T1000 (cell line): ENCODE data around the gene AFG1L.
"Not testable (repeated sequence)": the region's sequence is repeated elsewhere in the genome, so short reads cannot be mapped to it uniquely, and the experiment has no call there.

Experiments used
- DNase-seq: peaks from one replicate; lab custom pipeline; 2025; ENCODE audit warnings: mixed read lengths; lab: John Stamatoyannopoulos, UW

The AFG1L gene

DNA sequence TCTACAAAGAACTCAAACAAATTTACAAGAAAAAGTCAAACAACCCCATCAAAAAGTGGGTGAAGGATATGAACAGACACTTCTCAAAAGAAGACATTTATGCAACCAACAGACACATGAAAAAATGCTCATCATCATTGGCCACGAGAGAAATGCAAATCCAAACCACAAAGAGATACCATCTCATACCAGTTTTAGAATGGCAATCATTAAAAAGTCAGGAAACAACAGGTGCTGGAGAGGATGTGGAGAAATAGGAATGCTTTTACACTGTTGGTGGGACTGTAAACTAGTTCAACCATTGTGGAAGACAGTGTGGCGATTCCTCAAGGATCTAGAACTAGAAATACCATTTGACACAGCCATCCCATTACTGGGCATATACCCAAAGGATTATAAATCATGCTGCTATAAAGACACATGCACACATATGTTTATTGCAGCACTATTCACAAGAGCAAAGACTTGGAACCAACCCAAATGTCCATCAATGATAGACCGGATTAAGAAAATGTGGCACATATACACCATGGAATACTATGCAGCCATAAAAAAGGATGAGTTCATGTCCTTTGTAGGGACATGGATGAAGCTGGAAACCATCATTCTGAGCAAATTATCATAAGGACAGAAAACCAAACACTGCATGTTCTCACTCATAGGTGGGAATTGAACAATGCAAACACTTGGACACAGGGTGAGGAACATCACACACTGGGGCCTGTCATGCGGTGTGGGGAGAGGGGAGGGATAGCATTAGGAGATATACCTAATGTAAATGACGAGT lies 121.4 kb downstream of the AFG1L start:
- not testable (repeated sequence) for DNase-seq

DNA sequence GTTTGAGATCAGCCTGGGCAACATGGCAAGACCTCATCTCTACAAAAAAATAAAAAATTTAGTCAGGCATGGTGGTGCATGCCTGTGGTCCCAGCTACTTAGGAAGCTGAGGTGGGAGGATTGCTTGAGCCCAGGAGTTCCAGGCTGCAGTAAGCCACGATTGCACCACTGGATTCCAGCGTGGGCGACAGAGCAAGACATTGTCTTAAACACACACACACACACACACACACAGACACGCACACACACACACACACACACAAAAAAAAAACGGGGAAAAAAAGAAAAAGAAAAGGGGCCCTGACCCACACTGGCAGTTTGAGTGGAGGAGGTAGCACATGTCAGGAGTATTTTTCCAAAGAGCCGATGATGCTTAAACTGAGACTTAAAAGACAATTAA lies 122.2 kb downstream of the AFG1L start:
- no peak for DNase-seq

DNA sequence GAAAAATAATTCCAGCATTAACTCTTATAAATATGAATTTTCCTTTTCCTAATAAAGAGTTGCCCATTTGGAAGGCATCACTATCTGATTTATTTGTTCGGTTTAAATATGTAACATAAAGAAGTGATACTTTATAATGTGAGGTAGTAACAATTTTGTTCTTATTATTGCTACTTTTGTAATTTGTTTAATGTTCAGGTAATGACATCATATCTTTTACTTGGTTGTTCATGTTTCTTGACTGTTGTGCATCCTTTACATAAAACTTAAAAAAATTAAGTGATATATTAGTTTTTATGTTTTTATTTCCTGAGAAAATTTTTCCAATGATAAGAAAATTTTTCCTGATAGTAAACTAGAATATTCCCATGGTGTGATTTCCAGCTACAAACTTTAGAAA lies 124.6 kb downstream of the AFG1L start:
- no peak for DNase-seq

DNA sequence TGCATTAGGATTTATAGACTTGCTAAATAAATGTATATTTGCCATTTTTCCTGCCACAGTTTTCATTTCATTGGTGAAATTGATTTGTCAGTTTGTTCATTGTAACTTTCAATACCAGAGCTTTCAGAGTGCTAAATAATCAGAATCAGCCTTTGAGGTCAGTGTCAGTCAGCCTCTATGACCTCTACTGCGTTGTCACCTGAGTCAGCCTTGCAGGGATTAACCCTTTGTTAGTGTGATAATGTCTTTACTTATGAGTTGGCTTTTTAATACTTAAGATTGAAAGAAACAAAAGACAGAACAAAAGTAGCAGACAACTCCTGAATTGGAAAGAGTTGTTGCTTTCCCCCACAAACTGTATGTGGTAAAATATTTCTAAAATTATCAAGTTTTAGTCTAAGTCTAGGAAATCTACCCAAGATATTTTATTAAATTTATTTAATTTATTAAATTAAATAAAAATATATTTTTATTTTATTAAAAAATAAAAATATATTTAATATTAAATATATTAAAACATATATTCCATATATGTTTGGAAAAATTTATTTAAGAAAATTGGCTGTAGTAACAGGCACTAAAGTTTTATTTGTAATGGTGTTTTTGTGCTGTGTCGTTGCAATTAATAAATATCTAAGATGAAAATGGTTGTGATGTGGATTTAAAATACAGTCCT lies 125.2 kb downstream of the AFG1L start:
- DNase-seq = no peak

DNA sequence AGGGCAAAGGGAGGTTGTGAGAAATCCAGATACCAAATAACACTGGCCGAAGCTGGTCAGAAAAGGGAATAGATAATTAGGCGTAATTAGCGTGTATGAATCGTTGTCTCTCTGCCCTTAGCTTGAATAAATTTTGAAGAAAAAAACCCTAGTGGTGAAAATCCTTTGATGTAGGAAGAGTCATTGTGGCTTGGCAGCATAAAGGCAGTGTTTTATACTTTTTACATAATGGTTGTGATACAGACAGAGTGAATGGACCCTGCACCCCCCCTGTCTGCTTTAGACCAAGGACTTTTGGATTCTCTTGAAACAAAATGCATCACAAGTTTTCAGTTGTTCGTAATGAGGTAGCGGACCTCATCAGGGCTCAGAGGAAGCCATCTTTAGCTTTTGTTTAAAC lies 126.5 kb downstream of the AFG1L start:
- no peak for DNase-seq

DNA sequence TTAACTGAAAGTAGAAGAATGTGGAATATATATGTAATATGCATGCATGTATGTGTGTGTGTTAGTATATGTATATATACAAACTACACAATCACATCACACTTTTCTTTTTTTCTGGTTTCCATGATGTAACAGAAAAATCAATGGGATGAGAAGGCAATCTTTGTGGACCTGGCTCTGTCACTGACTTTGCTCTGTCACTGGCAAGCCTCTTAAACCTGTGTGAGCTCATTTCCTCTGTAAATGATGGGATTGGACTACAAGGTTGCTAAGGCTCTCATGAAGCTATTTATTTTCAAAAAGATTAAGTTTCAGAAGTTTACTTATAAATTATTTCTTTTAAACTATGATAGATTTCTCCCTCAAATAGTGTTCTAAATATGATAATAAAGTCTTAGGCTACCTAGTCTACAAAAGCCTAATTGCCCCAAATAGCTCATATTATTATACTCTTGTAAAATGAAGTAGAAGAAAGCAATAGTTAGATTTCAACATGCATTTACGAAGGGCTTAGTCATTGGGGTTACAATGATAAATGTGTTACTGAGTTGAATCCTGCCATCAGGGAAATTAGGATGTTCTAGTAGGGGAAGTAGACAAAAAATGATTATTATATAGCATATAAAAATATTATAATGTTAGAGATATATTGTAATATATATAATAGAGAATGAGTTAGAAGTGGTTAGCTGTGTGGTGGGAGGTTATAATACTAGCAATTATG lies 129.3 kb downstream of the AFG1L start:
- no peak for DNase-seq

DNA sequence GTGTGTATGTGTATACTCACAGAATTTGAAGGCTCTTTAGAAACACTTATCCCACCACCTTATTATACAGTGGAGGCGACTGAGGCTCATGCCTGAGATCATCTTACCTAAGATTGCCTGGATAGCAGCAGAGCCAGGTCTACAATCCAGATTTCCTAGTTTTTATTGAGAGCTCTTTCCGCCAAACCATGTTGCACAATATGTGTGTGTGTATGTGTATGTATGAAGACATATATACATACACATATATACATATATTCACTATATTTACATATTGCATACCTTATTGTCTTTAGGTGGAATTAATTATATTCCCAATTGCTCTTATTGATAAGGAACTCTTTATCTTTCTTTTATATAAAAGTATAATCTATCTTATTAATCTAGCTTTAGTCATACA lies 130.6 kb downstream of the AFG1L start:
- DNase-seq = no peak

DNA sequence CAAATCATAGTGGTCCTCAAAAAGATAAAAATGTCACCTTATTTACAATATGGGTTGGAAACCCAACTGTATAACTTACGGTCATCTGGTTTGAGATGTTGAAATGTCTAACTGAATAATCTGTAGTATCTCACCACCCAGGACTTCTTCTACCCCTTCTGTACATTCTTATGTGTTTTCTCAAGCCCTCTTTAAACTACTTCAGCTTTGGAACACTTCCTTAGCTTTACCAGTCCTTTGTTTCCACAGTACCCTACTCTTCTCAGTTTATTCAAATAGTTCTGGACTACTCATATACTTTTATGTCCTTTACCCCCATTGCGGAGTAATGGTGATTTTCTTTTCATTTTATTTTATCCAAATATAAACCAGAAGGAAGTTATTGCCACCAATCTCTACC lies 137.3 kb downstream of the AFG1L start:
- no peak for DNase-seq

DNA sequence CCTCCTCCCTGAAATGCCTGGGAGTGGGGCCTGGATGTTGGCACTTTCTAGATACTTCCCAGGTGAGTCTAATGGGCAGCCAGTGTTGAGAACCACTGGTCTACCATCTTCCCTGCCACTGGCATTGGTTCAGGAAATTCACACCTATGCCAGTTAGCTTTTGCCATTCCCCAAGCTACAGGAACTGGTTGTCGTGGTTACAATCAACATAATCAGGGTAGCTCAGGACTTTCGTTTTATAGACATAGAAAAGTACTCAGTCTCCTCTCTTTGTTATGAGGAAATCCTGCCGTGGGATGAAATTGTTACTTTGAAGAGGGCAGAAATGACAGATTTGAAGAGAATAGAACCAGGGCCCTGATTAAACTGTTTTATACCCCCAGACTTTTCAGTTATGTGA lies 137.9 kb downstream of the AFG1L start:
- no peak for DNase-seq

DNA sequence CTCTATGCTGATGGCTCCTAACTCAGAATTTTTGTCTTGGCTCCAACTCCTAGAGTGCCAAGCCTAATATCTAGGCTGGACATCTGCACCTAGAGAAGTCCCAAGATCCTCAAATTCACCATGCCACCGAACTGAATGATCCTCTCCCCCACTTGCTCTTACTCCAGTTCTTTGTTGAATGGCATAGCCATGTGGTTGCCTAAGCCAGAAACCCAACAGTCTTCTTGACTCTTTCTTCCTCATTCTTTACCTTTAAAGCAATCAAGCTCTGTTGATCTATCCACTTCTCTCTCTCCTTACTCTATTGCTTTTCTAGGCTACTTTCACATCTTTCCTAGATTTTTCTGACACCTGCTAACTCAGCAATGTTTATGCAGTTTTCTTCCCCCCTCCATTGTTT lies 139.4 kb downstream of the AFG1L start:
- no peak for DNase-seq

DNA sequence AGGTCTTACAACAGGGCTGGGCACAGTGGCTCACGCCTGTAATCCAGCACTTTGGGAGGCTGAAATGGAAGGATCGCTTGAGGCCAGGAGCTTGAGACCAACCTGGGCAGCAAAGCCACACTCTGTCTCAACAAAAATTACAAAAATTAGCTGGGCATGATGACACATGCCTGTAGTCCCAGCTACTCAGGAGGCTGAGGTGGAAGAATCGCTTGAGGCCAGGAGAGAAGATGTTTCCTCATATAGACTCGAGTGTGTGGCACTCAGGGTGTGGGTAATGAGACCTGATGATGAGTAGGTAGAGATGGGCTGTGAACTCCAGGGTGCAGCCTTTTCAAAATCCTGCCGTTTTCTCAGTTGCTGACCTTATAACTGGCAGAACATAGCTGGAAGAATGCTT lies 140.5 kb downstream of the AFG1L start:
- no peak for DNase-seq

DNA sequence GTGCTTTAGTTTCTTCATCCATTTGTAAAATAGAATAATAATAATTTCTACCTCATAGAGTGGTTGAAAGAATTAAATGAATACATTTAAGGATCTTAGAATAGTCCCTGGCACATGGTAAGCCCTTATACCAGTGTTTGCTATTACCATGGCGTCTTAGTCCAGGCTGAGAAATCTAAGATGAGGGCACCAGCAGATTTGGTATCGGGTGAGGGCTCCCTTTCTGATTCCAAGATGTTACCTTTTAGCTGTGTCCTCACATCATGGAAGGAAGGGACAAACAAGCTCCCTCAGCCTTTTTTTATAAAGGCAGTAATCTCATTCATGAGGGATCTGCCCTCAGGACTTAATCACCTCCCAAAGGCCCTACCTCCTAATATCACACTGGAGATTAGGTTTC lies 141.9 kb downstream of the AFG1L start:
- no peak for DNase-seq

DNA sequence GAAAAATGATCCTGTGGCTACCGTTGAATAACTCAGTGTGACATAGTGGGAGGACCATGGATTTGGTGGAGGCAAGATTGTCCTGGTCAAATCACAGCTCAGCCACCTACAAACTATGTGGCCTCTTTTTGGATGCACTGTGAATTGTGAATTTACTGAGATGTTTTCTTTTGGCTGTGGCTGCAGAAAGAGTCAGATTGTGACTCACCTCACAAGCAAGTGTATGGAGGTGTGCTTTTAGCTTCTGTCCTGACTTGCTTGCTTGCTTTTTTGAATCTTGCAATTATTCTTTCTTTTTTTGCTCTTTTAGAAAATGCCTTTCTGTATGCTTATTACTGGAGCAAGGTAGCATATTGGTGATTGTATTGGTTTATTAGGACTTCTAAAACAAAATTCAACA lies 143.0 kb downstream of the AFG1L start:
- DNase-seq = no peak

DNA sequence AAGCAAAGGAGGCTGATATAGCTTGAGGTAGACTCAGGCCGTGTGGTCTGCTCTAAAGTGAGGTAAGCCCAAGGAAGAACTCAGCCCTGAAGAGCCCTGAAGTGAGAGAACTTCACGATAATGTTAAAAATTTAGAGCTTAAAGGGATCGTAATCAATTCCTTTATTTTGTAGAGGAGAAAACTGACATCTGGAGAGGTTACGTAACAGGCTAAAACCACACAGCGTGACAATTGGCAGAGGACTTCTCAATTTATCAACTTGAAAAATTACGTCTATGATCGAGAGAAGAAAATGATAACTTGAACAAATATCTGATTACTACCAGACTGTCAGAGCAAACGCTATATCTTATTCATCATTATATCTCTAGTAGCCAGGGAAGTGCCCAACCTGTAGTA lies 144.1 kb downstream of the AFG1L start:
- DNase-seq = no peak

DNA sequence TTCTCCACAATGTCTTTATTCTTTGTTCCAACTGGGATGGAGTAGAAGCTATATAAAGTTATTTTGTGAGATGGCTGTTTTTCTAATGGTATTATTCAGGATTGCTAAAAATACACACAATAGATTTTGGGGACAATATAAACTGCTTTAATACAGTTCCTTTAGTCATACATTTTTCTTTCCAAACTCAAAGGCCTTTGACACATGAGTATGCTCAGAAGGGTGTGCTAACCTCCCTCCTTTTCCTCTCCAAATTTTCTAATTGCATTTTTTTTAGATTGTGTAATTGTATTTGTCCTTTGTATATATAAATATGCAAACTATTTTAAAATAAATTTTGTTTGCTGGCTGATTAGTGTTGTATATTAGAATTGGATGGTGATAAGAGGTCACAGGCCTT lies 146.3 kb downstream of the AFG1L start:
- no peak for DNase-seq

DNA sequence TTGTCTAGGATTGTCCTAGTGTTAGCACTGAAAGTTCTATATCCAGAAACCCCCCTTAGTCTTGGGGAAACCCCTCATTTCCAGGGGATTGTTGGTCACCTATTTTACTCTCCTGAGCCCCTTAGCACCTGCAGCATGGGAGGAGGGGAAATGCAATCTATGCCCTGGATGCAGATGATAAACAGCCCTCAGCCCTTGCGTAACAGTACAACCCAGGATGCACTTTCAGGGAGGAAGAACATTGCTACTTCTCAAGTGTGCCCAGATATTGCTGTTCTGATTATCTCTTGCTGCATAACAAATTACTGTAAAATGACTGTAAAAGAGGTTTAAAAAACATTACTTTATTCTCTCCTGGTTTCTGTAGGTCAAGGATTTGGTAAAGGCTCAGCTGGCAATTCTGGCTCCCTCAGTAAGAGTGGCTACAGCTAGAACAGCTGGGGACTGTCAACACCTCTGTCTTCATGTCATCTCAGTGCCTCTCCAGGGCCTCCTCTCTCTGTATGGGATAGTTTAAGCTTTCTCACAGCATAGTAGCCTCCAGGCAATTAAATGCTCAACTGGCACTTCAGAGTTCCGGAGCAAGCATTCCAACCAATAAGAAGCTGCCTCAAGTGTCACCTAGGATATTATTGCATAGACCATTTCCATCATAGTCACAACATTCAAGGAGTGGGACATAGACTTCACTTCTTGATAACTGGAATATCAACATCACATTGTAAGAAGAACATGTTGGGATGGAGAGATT lies 148.1 kb downstream of the AFG1L start:
- no peak for DNase-seq

DNA sequence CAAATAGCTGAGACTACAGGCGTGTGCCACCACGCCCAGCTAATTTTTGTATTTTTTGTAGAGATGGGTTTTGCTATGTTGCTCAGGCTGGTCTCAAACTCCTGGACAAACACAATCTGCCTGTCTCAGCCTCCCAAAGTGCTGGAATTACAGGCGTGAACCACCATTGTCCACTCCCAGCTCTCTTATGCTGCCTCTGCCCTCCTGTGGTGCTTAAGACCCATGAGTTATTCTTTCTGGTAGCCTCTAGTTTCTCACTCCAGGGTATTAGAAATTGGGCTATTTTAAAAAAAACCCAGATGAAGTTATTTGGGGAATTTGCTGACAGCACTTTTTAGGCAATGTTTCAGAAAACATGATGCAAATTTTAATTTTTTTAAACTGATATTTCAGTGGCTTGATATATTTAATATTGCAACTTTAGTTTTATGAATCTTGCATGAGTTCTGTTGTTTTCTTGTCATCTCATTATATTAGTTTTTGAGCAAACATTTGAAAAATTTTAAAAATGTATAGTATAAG lies 151.8 kb downstream of the AFG1L start:
- DNase-seq = no peak

DNA sequence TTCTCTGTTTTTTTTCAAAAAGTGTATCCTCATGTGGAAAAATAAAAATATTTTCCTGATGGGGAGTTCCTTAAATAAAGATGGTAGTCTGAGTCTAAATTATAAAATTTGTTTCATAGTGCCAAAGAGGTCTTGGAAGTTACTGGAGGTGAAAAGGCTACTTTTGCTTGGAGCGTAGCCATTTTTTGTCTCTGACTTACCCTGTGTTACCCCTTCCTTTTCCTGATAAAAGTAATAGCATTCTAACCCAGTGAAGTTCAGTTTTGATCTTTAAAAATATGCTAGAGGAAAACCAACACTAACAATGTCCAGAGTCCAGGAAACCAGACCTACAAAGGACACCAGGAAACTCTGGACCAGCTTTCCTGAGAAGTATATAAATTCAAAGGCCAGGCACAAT lies 153.6 kb downstream of the AFG1L start:
- DNase-seq = no peak

DNA sequence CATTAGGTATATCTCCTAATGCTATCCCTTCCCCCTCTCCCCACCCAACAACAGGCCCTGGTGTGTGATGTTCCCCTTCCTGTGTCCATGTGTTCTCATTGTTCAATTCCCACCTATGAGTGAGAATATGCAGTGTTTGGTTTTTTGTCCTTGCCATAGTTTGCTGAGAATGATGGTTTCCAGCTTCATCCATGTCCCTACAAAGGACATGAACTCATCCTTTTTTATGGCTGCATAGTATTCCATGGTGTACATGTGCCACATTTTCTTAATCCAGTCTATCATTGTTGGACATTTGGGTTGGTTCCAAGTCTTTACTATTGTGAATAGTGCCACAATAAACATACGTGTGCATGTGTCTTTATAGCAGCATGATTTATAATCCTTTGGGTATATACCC lies 154.9 kb downstream of the AFG1L start:
- not testable (repeated sequence) for DNase-seq

DNA sequence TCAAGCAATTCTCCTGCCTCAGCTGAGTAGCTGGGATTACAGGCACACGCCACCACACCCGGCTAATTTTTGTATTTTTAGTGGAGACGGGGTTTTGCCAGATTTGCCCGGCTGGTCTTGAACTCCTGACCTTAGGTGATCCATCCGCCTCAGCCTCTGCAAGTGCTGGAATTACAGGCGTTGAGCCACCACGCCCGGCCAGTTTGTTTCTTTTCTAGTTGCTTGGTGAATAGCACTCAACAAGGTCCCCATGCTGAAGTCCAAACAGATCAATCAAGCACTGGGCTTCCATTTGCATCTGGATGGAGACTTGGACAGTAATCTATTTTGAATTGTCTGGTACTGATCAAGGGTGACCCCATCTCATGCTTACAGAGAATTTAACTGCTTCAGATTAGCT lies 157.0 kb downstream of the AFG1L start:
- no peak for DNase-seq

DNA sequence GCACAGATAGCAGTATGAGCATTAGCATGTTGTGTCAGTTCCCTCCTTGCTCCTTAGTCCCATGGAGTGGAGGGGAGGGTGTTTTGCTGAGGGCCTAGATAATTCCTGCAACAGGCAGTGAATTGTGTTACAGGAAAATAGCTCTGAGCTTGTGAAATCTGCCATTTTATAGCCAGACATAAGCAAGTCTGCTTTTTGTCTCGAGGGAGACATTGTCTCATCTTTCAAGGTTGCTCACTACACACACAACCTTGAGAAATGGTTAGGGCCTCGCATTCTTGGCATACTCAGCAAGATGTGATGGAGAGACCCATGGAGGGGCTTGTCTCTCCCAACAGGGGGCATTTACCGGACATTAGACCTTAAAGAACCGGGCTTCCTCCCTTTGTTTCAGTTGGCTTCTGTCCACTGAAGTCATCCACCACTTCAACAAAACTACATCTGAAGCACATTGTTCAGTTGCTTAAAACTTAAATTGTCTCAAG lies 157.9 kb downstream of the AFG1L start:
- no peak for DNase-seq

DNA sequence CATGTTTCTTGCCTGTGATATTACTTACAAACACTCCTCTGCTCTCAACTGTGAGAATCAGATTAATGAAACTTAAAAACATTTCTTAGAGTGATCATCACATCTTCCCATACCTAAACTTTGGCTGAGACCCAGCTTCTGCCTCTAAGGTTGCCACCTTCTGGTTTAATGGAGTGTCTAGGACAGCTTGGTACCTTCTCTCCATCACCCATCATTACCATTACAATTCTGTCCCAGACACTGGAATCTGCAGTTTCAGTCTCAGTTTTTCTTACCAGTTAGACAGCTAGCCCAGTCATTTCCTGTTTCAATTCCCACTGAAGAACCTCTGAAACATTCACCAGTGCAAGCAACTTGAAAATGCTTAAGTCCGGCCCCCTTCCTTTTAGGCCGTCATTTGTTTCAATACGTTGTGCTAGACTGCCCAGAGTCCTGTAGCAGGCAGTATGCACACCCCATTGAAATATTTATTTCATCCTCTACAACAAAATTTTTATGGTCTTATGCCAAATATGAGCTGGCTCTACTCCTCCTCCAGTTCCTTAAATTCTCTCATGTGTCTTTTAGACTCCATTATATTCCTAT lies 158.8 kb downstream of the AFG1L start:
- no peak for DNase-seq
